ENCODE measurements around the gene KLK4.

The KLK4 gene

GRCh38 chr19:50877338-50877737, 33.9 kb downstream of the KLK4 start:
- DNase-seq: no peak

GRCh38 chr19:50876456-50876855, 34.7 kb downstream of the KLK4 start:
- DNase-seq: no peak

GRCh38 chr19:50875795-50876422, 35.3 kb downstream of the KLK4 start:
- no peak for DNase-seq

- DNase-seq: no peak
These were observed 37.0 kb downstream of the KLK4 start for GRCh38 chr19:50874211-50874610.

- no peak for DNase-seq
These were observed 38.1 kb downstream of the KLK4 start, which contains the start of gene KLK2 for GRCh38 chr19:50873056-50873455. KLK2 (plus strand) TSS chr19:50873439; CDS start chr19:50873474, 35 bp downstream.

- DNase-seq: no peak
These were observed 40.6 kb downstream of the KLK4 start for GRCh38 chr19:50870417-50871089.

- no peak for DNase-seq
These were observed 41.7 kb downstream of the KLK4 start for GRCh38 chr19:50869479-50869878.

- no peak for DNase-seq
These were observed 49.5 kb downstream of the KLK4 start for GRCh38 chr19:50861496-50862286.

- no peak for DNase-seq
These were observed 50.2 kb downstream of the KLK4 start for GRCh38 chr19:50861010-50861409.

- DNase-seq: no peak
These were observed 51.3 kb downstream of the KLK4 start for GRCh38 chr19:50859849-50860248.

- no peak for DNase-seq
These were observed 52.3 kb downstream of the KLK4 start for GRCh38 chr19:50858886-50859285.

GRCh38 chr19:50857366-50857765, 53.8 kb downstream of the KLK4 start:
- no peak for DNase-seq
